ENCODE results near the gene S100A3.

GRCh38 chr1:153547560-153548551, 1.2 kb downstream of the S100A3 start:
- TF ChIP-seq CTCF (IDR thresholded peaks at IDR 0.05): no peak
- TF ChIP-seq POLR2AphosphoS5 (IDR thresholded peaks at IDR 0.05): no peak
- TF ChIP-seq POLR2A (IDR thresholded peaks at IDR 0.05): no peak

Data from breast epithelium (tissue), 3 donors.